Nephron (organoid): ENCODE measurements around the gene BTBD8.

Experiments used
- H3K27ac Mint-ChIP-seq, 3 experiments: 2 replicates each; pipeline ENCODE4 v1.8.0; 2020; ENCODE audit warnings: mixed read lengths in 3 of 3, mild to moderate bottlenecking in 2 of 3, moderate library complexity in 1 of 3
- H3K27me3 Mint-ChIP-seq: 2 replicates; pipeline ENCODE4 v1.8.0; 2021; ENCODE audit warnings: low read depth, mild to moderate bottlenecking, moderate library complexity, mixed read lengths
- H3K36me3 Mint-ChIP-seq: 2 replicates; pipeline ENCODE4 v1.8.0; 2020; ENCODE audit warnings: low read depth, mixed read lengths
- H3K4me1 Mint-ChIP-seq: 2 replicates; pipeline ENCODE4 v1.8.0; 2020; ENCODE audit warnings: mixed read lengths
- H3K4me3 Mint-ChIP-seq, 3 experiments: 2 replicates each; pipeline ENCODE4 v1.8.0; 2020; ENCODE audit warnings: mild to moderate bottlenecking in 3 of 3, mixed read lengths in 3 of 3, moderate library complexity in 2 of 3
- H3K9me3 Mint-ChIP-seq: 2 replicates; pipeline ENCODE4 v1.8.0; 2020; ENCODE audit warnings: mixed read lengths
- TF ChIP-seq, protein P1 (sequence below), 3 experiments: fragments of 200-600 bp; sonication (generic); IDR thresholded peaks; one replicate each; pipeline ENCODE4 v1.5.0; 2021; ENCODE audit warnings: antibody characterized with exemption in 3 of 3; ENCODE audit not compliant: unreplicated experiment in 3 of 3

Gene BTBD8

DNA sequence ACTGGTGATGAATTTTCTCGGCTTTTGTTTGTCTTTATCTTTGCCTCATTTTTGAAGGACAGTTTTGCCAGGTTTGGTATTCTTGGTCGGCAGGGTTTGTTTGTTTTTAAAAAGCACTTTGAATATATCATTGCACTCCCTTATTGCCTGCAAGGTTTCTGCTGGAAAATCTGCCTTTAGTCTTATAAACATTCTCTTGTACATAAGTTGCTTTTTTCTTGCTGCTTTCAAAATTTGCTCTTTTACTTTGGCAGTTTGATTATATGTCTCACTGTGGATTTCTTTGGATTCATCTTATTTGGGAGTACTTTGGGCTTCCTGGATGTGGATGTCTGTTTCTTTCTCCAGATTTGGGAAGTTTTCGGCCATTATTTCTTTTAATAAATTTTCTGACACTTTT is 79.4 kb downstream of the BTBD8 start:
- no peaks in the 10 kb centered on the region for H3K4me1 Mint-ChIP-seq
- no peak overlapping the region for H3K27ac Mint-ChIP-seq
- no peak overlapping the region for H3K4me3 Mint-ChIP-seq
- TF ChIP-seq, protein P1, sequence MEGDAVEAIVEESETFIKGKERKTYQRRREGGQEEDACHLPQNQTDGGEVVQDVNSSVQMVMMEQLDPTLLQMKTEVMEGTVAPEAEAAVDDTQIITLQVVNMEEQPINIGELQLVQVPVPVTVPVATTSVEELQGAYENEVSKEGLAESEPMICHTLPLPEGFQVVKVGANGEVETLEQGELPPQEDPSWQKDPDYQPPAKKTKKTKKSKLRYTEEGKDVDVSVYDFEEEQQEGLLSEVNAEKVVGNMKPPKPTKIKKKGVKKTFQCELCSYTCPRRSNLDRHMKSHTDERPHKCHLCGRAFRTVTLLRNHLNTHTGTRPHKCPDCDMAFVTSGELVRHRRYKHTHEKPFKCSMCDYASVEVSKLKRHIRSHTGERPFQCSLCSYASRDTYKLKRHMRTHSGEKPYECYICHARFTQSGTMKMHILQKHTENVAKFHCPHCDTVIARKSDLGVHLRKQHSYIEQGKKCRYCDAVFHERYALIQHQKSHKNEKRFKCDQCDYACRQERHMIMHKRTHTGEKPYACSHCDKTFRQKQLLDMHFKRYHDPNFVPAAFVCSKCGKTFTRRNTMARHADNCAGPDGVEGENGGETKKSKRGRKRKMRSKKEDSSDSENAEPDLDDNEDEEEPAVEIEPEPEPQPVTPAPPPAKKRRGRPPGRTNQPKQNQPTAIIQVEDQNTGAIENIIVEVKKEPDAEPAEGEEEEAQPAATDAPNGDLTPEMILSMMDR (IDR thresholded peaks at IDR 0.05; ENCODE audit: unreplicated experiment in 3 of 3), result no peak
- H3K36me3 Mint-ChIP-seq, result peaks cover 52% of the 10 kb centered on the region
- H3K27me3 Mint-ChIP-seq, result no peaks in the 10 kb centered on the region
- peaks cover 48% of the 10 kb centered on the region for H3K9me3 Mint-ChIP-seq

DNA sequence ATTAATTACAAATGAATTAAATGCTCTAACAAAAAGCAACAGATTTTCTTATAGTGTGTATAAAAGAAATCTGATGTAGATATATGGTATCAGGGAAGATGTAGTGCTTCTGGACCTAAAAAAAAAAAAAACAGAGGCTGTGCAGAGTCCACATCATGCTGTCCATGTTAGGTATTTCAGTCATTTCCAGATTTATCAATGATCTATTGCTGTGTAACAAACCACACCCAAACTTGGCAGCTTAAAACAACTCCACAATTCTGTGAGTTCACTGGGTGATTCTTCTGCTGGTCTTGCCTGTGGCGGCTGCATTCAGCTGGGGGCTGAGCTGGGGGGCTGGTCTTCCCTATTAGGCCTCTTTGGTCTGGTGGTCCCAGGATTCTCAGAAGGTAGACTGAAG is 85.2 kb downstream of the BTBD8 start:
- no peak overlapping the region for H3K27ac Mint-ChIP-seq
- H3K9me3 Mint-ChIP-seq, result peaks cover 12% of the 10 kb centered on the region
- peaks cover 12% of the 10 kb centered on the region for H3K36me3 Mint-ChIP-seq
- TF ChIP-seq, protein P1 (IDR thresholded peaks at IDR 0.05; ENCODE audit: unreplicated experiment in 3 of 3), result no peak
- no peaks in the 10 kb centered on the region for H3K4me1 Mint-ChIP-seq
- H3K27me3 Mint-ChIP-seq, result no peaks in the 10 kb centered on the region
- no peak overlapping the region for H3K4me3 Mint-ChIP-seq

DNA sequence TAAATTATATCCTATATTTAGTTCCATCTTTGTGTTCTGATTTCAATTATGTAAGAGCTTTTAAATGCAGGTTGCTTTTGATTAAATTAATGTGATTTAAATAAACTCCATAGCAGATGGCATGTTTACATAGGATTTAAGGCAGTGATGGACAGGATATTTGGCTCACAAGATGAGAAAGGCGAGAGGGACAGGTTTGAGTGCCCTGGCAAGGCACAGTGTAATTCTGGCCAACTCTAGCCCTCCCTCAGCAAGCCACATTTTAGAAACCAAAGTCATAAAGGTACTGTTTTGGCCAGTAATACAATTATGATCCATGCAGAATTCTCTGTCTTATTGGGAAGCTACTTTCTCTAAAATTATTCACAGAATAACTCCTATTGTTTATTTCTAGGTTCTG is 87.0 kb downstream of the BTBD8 start:
- Mint-ChIP-seq H3K27ac (no peak overlapping the region), H3K36me3 (peaks cover 7% of the 10 kb centered on the region), H3K27me3 (no peaks in the 10 kb centered on the region), H3K4me3 (no peak overlapping the region), H3K4me1 (no peaks in the 10 kb centered on the region), H3K9me3 (peaks cover 3% of the 10 kb centered on the region)
- TF ChIP-seq, protein P1 (IDR thresholded peaks at IDR 0.05; ENCODE audit: unreplicated experiment in 3 of 3), result no peak

DNA sequence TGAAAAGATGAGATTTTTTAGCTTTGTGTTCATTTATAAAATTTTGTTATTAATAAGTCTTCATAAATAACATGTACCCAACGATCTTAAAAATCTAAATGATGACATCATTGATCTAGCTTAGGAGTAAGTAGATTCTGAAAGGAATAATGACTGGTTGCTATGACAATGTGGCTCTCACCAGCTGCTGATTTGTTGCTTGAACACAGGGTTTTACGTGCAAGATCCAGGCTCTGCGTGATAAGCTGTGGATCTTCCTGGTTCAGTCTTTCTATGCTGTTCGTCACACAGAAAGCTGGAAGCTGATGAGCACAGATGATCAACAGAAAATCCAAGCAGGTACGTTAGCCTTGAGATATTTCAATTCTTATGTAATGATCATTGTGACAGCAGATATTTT is 88.5 kb downstream of the BTBD8 start:
- Mint-ChIP-seq H3K9me3 (no peaks in the 10 kb centered on the region), H3K4me1 (no peaks in the 10 kb centered on the region), H3K27ac (no peak overlapping the region), H3K4me3 (peak overlapping the region in 1 of 3 experiments; percentile 42), H3K27me3 (no peaks in the 10 kb centered on the region), H3K36me3 (peaks cover 4% of the 10 kb centered on the region)
- TF ChIP-seq, protein P1 (IDR thresholded peaks at IDR 0.05; ENCODE audit: unreplicated experiment in 3 of 3), result no peak

DNA sequence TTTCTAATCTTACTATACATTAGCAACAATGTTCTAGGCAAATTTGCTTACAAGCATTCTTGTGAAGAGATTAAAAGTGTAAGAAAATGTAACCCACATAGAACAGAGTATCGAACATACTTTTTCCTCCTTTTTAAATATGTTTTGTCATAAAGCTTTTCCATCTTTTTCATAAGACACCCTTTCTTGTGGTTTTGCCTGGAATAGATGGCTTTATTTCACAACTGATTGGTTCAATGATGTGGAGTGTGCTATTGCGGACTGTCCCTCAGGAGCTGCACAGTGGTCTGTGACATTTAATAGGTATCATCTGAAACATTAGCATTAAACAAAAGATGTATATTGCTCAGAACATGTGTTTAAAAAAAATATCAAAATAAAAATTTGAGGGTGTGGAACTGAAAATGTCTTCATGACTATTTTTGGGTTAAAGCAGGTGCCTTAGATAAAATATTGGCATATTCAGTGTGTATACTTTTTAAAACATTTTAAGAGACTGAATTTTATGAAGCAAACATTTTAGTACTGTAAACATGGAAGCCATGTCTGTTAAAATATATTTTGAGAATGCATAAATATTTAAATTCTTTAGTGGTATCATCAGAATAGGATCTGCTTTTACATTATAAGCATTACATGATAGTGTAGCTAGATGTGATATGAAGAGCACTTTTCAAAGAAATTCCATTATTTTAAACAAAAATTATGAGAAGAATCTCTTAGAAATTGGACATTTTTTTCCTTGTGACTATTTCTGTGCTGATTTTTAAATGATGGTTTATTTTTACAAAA is 89.3 kb downstream of the BTBD8 start:
- Mint-ChIP-seq H3K36me3 (peaks cover 4% of the 10 kb centered on the region), H3K27me3 (no peaks in the 10 kb centered on the region), H3K4me1 (no peaks in the 10 kb centered on the region), H3K27ac (no peak overlapping the region), H3K4me3 (no peak overlapping the region), H3K9me3 (no peaks in the 10 kb centered on the region)
- TF ChIP-seq, protein P1 (IDR thresholded peaks at IDR 0.05; ENCODE audit: unreplicated experiment in 3 of 3), result no peak

DNA sequence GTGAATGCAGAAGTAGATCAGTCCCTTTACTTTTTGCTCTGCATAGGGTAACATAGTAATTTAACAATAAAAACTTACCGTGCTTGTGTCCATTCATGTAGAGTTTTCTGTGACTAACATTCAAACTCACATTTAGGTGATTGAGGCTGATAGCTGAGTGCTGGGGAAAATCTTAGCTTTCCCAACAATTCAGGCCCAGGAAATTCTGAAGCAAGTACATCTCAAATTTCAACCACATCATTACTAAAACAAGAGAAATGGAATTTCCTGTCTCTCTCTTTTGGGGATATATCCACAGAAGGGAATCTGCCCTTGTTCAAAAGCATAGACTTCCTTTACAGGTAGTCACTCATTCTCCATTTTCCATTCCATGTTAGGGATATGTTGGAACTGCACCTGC is 104.5 kb downstream of the BTBD8 start:
- Mint-ChIP-seq H3K9me3 (no peaks in the 10 kb centered on the region), H3K4me1 (no peaks in the 10 kb centered on the region)

More for the DNA sequence above, 104.5 kb downstream of the BTBD8 start:
- no peak overlapping the region for H3K4me3 Mint-ChIP-seq
- TF ChIP-seq, protein P1 (IDR thresholded peaks at IDR 0.05; ENCODE audit: unreplicated experiment in 3 of 3), result no peak
- H3K36me3 Mint-ChIP-seq, result peaks cover 16% of the 10 kb centered on the region
- no peaks in the 10 kb centered on the region for H3K27me3 Mint-ChIP-seq
- no peak overlapping the region for H3K27ac Mint-ChIP-seq
